ENCODE results near the gene IL2RA. TPM values are rescaled to one million over a fixed set of nuclear protein-coding genes. Genes with fewer than 3 reads are reported as not detected.

IL2RA gene
- total RNA-seq, 1 experiment from 2014 or later, result not detected

- no peaks in the 10 kb centered on the region for H3K23me2 ChIP-seq (ENCODE audit: insufficient read length, low read depth, low read length, poor library complexity, severe bottlenecking)
- DNase-seq, result no peak
- H3K4me2 ChIP-seq (ENCODE audit: insufficient read depth, insufficient read length, low read length), result no peak overlapping the region
- H3K9ac ChIP-seq (ENCODE audit: extremely low read depth, insufficient read length, low read length), result no peak overlapping the region
- Mint-ChIP-seq H3K36me3 (ENCODE audit: insufficient read depth in 1 of 3, low read depth in 3 of 3) (peaks cover 0 to 4% (median 2%) of the 10 kb centered on the region in 3 experiments; a peak in 2 of 7 replicates), H3K4me3 (no peak overlapping the region), H3K9me3 (peaks cover 6 to 13% of the 10 kb centered on the region in 2 experiments), H3K27me3 (ENCODE audit: low read depth) (peaks cover 5% of the 10 kb centered on the region), H3K27ac (no peak overlapping the region), H3K4me1 (peaks cover 13 to 18% of the 10 kb centered on the region in 2 experiments)
- H2BK12ac ChIP-seq (ENCODE audit: insufficient read length, low read depth, low read length), result no peak overlapping the region
- H4K5ac ChIP-seq (ENCODE audit: insufficient read length, low read depth, low read length), result no peak overlapping the region
- WGBS (ENCODE audit: extremely low coverage, insufficient read length, low lambda C conversion rate), result no CpG with 5 or more reads among the region's 3 CpGs
- H3K27ac ChIP-seq (ENCODE audit: insufficient read length, low read depth, low read length), result no peak overlapping the region
- no peak overlapping the region for H2AK5ac ChIP-seq (ENCODE audit: insufficient read length, low read length)
- H3K4ac ChIP-seq (ENCODE audit: low read depth, low read length), result no peak overlapping the region
- H3K4me1 ChIP-seq (ENCODE audit: insufficient read depth, low read length), result no peaks in the 10 kb centered on the region; the same call in 1 of the 2 replicates
- no peak overlapping the region for H4K8ac ChIP-seq (replicated peaks; ENCODE audit: insufficient read length, low read depth, low read length)
- no peak overlapping the region for H2AFZ ChIP-seq (ENCODE audit: low read length)
- H3K9me3 ChIP-seq (ENCODE audit: control insufficient read depth, low read depth, low read length), result no peaks in the 10 kb centered on the region
- TF ChIP-seq, protein P1, sequence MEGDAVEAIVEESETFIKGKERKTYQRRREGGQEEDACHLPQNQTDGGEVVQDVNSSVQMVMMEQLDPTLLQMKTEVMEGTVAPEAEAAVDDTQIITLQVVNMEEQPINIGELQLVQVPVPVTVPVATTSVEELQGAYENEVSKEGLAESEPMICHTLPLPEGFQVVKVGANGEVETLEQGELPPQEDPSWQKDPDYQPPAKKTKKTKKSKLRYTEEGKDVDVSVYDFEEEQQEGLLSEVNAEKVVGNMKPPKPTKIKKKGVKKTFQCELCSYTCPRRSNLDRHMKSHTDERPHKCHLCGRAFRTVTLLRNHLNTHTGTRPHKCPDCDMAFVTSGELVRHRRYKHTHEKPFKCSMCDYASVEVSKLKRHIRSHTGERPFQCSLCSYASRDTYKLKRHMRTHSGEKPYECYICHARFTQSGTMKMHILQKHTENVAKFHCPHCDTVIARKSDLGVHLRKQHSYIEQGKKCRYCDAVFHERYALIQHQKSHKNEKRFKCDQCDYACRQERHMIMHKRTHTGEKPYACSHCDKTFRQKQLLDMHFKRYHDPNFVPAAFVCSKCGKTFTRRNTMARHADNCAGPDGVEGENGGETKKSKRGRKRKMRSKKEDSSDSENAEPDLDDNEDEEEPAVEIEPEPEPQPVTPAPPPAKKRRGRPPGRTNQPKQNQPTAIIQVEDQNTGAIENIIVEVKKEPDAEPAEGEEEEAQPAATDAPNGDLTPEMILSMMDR (conservative IDR thresholded peaks at IDR 0.05), result no peak
- no peak overlapping the region for H4K91ac ChIP-seq (ENCODE audit: insufficient read length, low read depth, low read length)
- H3T11ph ChIP-seq (ENCODE audit: low read length), result no peak overlapping the region
- no peak overlapping the region for H3K14ac ChIP-seq (ENCODE audit: insufficient read depth, low read length)
- no peak overlapping the region for H3K23ac ChIP-seq (ENCODE audit: insufficient read length, low read depth, low read length)
- no peak overlapping the region for H2BK120ac ChIP-seq (ENCODE audit: low read depth, low read length, poor library complexity, severe bottlenecking)
- H3K18ac ChIP-seq (ENCODE audit: insufficient read length, low read depth, low read length), result no peak overlapping the region
- no peak overlapping the region for H3K56ac ChIP-seq (ENCODE audit: insufficient read length, low read depth, low read length)
- H4K20me1 ChIP-seq (ENCODE audit: control insufficient read depth, insufficient read depth, insufficient read length), result no peaks in the 10 kb centered on the region
- no peak overlapping the region for H2BK15ac ChIP-seq (ENCODE audit: low read depth, low read length)
- H3K79me2 ChIP-seq (ENCODE audit: insufficient read depth, low read length), result no peaks in the 10 kb centered on the region
- no peaks in the 10 kb centered on the region for H3K79me1 ChIP-seq (ENCODE audit: insufficient read depth, low read depth, low read length, poor library complexity, severe bottlenecking)
- H2BK5ac ChIP-seq (ENCODE audit: insufficient read length, low read length), result no peak overlapping the region
- no peak overlapping the region for H2BK20ac ChIP-seq (ENCODE audit: low read depth, low read length, poor library complexity, severe bottlenecking)
- no peaks in the 10 kb centered on the region for H3K27me3 ChIP-seq (ENCODE audit: insufficient read depth, low read length)
These were observed 55.6 kb downstream of the IL2RA start for GRCh38 chr10:6006546-6006945.

Data from H9 (cell line).